HG03064 (cell line): ENCODE results near the gene PTPRU.
A peak's percentile ranks its signal among the peaks of the same experiment; 100 is the strongest.
"Not testable (repeated sequence)": the region's sequence is repeated elsewhere in the genome, so short reads cannot be mapped to it uniquely, and the experiment has no call there.

ENCODE experiments used
- ATAC-seq: cut with Tn5 transposase; IDR thresholded peaks from one replicate; pipeline ENCODE4 v1.9.1; 2021; ENCODE audit warnings: low read depth; ENCODE audit not compliant: unreplicated experiment

The PTPRU gene

DNA sequence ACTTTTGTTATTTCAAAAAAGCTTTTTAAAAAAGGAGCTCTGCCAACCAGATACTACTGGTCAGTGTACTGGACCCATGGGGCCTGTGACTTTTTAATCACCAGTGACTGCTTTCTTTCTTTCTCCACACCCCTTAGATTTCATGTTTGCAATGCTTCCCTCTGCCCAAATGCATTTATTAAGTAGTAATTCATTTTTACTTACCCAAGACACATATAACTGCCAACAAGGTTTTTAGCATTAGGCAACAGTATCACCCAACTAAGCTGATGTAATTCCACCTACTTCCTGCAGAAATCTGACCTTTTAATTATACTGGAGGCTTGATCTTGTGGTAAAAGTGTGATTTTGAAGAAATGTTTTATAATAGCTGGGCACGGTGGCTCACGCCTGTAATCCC lies 18.1 kb upstream of the PTPRU start:
- ATAC-seq = no peak

GRCh38 chr1:29221296-29221695 lies 15.0 kb upstream of the PTPRU start:
- ATAC-seq = no peak

DNA sequence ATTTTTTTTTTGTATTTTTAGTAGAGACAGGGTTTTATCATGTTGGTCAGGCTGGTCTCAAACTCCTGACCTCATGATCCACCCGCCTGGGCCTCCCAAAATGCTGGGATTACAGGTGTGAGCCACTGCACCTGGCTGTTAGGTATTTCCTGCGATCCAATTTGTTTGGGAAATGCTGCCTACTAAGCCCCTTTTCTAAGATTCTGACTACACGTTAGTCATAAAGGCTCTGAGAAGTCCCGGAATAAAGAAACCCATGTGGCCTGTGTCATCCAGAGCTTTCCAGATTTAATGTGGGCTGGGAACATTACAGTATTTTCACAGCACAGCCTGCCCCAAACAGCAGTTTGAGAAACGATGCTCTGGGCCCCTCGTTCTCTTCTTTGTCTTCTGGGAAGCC lies 14.1 kb upstream of the PTPRU start:
- not testable (repeated sequence) for ATAC-seq

GRCh38 chr1:29222686-29223085 lies 13.6 kb upstream of the PTPRU start:
- ATAC-seq = no peak

GRCh38 chr1:29223521-29223920 lies 12.8 kb upstream of the PTPRU start:
- ATAC-seq = no peak

GRCh38 chr1:29224356-29224837 lies 11.9 kb upstream of the PTPRU start:
- ATAC-seq = no peak

DNA sequence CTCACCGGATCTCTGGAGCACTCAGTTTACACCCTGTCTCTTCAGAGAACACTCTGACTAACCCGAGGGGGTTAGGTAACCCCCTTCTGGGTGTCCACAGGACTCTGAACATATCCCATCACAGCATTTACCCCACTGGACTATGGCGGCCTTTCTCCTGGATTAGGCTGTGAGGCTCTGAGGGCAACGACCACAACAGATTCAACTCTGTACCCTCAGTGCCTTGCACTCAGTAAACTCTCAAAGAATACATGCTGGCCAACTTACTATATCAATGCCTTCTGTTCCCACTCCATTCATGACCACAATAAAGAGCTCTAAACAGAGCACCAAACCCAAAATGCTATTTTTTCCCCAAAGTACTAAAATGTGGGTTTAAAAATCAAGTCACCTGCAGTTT lies 11.0 kb upstream of the PTPRU start:
- ATAC-seq = no peak

DNA sequence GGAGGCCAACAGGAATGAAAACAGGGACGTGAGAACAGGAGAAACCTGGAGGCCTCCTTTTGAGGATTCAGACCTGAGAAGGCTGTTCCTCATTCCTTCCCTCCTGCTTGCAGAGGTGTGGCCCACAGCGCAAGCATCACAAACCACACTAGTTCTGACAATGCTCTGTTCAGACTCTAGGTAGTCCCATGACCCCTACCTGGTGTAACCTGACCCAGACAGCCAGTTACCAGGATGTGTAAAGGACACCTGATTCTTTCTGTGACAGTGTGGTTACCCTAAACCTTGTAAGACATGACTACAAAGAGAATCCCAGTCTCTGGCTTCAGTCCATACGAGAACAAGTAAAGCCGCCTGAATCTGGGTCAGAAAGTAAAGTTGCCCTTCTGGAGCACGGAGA lies 8.8 kb upstream of the PTPRU start:
- no peak for ATAC-seq

- ATAC-seq = no peak
Measured at GRCh38 chr1:29230204-29230552, 6.1 kb upstream of the PTPRU start.

DNA sequence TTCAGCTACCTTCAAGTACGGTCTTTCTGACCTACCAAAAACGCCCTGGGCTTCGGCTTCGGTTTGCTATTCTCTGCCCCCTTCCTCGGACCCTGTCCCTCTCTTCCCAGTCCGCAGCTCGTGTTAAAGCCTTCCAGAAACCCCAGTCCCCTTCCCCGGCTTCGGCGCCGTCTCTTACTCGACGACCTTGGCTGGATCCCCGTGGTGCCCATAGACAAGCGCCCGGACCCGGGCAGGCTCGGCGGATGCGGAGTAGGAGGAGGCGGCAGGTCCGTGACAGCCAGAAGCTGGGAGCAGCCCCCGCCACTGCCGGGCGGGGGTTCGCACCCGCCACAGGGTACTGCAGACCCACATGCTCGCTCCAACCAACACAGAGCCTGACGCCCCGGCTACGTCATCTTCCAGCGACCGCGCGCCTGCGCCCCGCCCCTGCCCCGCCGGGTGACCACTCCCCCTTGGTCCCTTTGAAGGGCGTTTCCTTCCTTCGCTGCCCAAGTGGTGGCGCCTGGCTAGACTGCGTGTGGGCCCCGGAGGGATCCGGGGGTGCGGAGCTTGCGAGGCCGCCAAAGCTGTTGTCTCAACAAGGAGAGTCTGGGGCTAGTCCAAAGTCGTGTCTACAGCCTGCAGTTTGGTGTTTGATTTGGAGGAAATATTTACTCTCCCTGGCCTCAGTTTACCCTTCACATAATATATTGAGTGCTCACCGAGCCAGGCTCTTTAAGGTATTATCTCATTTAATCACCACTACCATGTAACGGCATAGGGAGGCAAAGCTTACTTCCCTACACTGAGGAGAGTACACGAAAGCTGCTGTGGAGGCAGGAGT lies 5.6 kb upstream of the PTPRU start, which contains the start of gene MECR:
Gene MECR (minus strand): TSS at position 382 of the 826 bp plus-strand sequence. CDS start 28 bp downstream, at position 354.
- ATAC-seq = peak; percentile 83

DNA sequence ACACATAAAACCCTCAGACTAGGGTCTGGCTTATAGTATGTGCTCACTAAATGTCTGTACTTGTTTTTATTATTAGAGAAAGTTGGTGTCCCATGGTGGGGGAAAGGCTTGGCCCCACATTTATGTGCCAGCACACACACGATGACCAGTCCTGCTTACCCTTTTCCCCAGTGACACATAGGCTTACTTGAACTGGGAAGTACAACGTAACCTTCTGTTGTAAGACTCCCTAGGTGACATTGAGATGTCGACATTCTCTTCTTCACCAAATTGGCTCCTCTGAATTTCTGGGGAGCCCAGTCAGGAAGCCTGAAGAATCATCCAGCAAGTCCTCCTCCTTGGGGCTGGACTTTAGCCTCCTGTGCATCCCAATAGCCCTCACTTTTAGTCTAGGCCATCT lies 3.9 kb upstream of the PTPRU start:
- no peak for ATAC-seq

GRCh38 chr1:29233693-29234092 lies 2.6 kb upstream of the PTPRU start:
- no peak for ATAC-seq

GRCh38 chr1:29234471-29234870 lies 1.9 kb upstream of the PTPRU start:
- ATAC-seq = no peak

GRCh38 chr1:29234881-29235280 lies 1.4 kb upstream of the PTPRU start:
- ATAC-seq = not testable (repeated sequence)

- ATAC-seq = no peak
Measured at GRCh38 chr1:29236712-29237128, 398 bp downstream of the PTPRU start.

DNA sequence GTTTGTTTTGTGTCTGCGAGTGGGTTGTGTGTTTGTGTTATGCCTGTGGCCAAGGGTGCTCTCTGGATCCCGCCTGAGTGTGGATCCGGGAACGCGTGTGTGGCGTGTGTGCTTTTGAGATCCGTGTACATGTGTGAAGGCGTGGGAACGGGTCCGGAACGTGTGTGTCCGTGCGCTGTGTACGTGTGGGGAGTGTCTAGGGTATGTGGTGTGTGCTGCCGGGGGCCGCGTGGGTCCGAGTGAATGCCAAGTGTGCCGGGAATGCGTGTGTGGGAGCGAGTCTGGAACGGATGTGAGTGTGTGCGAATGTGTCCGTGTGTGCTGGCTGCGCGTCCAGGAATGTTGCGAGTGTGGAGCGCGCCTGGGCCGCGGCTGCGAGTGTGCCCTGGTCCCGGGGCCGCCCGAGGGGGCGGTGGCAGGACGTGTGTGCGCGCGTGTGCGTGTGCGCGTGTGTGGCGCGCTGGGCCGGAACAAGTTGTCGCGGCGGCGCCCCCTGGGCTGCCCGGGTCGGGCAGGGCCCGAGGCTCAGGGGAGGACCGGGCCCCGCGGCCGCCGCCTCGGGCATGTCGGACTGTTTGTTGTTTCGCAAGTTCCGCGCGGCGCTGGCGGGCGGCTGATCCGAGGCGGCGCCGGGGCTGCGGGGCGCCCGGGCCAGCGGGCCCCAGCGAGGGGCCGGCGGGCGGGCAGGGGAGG lies 953 bp downstream of the PTPRU start:
- no peak for ATAC-seq

- no peak for ATAC-seq
Measured at GRCh38 chr1:29237852-29238619, 1.7 kb downstream of the PTPRU start.

DNA sequence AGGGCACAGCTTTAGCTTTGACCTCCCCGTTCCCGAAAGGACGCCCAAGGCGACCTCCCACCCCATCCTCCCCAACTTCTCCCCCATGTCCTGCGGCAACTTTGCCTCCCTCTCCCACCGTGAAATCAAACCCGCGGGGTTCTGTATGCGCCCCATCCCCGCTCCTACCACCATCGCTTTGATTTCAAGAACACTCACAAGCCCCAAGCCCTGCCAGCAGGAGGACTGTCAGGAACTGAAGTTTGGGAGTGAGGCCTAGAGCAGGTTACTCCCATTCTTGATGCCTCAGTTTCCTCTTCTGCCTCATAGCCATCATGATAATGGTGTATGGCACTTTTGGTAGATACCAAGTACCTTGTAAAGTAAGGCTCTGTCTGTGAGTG lies 2.3 kb downstream of the PTPRU start:
- no peak for ATAC-seq

- ATAC-seq = no peak
Measured at GRCh38 chr1:29239142-29239541, 2.8 kb downstream of the PTPRU start.

- no peak for ATAC-seq
Measured at GRCh38 chr1:29240400-29240837, 4.1 kb downstream of the PTPRU start.

- no peak for ATAC-seq
Measured at GRCh38 chr1:29240986-29241385, 4.7 kb downstream of the PTPRU start.
